NCI-H2227 (cell line): ENCODE results near the gene CTAGE1.

ENCODE experiments used
- DNase-seq: peaks from one replicate; lab custom pipeline; 2025; ENCODE audit not compliant: unreplicated experiment; lab: John Stamatoyannopoulos, UW

The CTAGE1 gene

GRCh38 chr18:22439447-22439846 is 21.7 kb upstream of the CTAGE1 start:
- DNase-seq = no peak

- DNase-seq = no peak
Observed at GRCh38 chr18:22436136-22436535, 18.4 kb upstream of the CTAGE1 start.

- DNase-seq = no peak
Observed at GRCh38 chr18:22434973-22435608, 17.4 kb upstream of the CTAGE1 start.

GRCh38 chr18:22433956-22434355 is 16.2 kb upstream of the CTAGE1 start:
- no peak for DNase-seq

- DNase-seq = no peak
Observed at GRCh38 chr18:22432657-22433137, 15.0 kb upstream of the CTAGE1 start.

- no peak for DNase-seq
Observed at GRCh38 chr18:22429564-22429963, 11.8 kb upstream of the CTAGE1 start.

GRCh38 chr18:22428672-22429071 is 11.0 kb upstream of the CTAGE1 start:
- no peak for DNase-seq

- DNase-seq = no peak
Observed at GRCh38 chr18:22427822-22428549, 10.3 kb upstream of the CTAGE1 start.

- no peak for DNase-seq
Observed at GRCh38 chr18:22424565-22424963, 6.8 kb upstream of the CTAGE1 start.

- DNase-seq = no peak
Observed at GRCh38 chr18:22423878-22424564, 6.3 kb upstream of the CTAGE1 start.

GRCh38 chr18:22422909-22423548 is 5.3 kb upstream of the CTAGE1 start:
- no peak for DNase-seq

GRCh38 chr18:22420652-22421051 is 2.9 kb upstream of the CTAGE1 start:
- DNase-seq = no peak

GRCh38 chr18:22412176-22412911 is 5.4 kb downstream of the CTAGE1 start:
- DNase-seq = no peak

- DNase-seq = no peak
Observed at GRCh38 chr18:22411446-22411845, 6.3 kb downstream of the CTAGE1 start.

- no peak for DNase-seq
Observed at GRCh38 chr18:22410126-22410525, 7.6 kb downstream of the CTAGE1 start.

GRCh38 chr18:22409445-22409844 is 8.3 kb downstream of the CTAGE1 start:
- no peak for DNase-seq

GRCh38 chr18:22408059-22408458 is 9.7 kb downstream of the CTAGE1 start:
- no peak for DNase-seq

- no peak for DNase-seq
Observed at GRCh38 chr18:22405142-22405541, 12.6 kb downstream of the CTAGE1 start.

- no peak for DNase-seq
Observed at GRCh38 chr18:22403950-22404349, 13.8 kb downstream of the CTAGE1 start.

GRCh38 chr18:22399949-22400348 is 17.8 kb downstream of the CTAGE1 start:
- no peak for DNase-seq

GRCh38 chr18:22398464-22398863 is 19.3 kb downstream of the CTAGE1 start:
- no peak for DNase-seq
